H1 (cell line): ENCODE measurements around the gene PLXNB1.

Experiments
- BCL11A ChIP-seq, 2 experiments: IDR thresholded peaks; one replicate each; pipeline ENCODE4 v1.6.1; 2011; ENCODE audit warnings: low read depth in 2 of 2, low read length in 2 of 2, mild to moderate bottlenecking in 2 of 2
- EP300 ChIP-seq, 2 experiments: IDR thresholded peaks; 1 replicate in 1 of 2; 2 replicates in 1 of 2; pipeline ENCODE4 v1.6.1; 2011 to 2012; ENCODE audit warnings: low read depth in 2 of 2, low read length in 2 of 2, mild to moderate bottlenecking in 2 of 2, borderline replicate concordance in 1 of 2, inconsistent platforms in 1 of 2, moderate library complexity in 1 of 2
- SIN3A ChIP-seq, 2 experiments: IDR thresholded peaks in 1 of 2; conservative IDR thresholded peaks in 1 of 2; 2 replicates each; pipeline ENCODE4 v1.6.1; 2011 to 2012; ENCODE audit warnings: low read length in 2 of 2, improper control_type of control experiment in 1 of 2, low read depth in 1 of 2, mild to moderate bottlenecking in 1 of 2
- SP4 ChIP-seq: IDR thresholded peaks from 2 replicates; pipeline ENCODE4 v1.6.1; 2012; ENCODE audit warnings: low read length, inconsistent platforms
- SUZ12 ChIP-seq: fragments of 200-600 bp; sonication (generic); IDR thresholded peaks from 2 replicates; pipeline ENCODE4 v1.6.1; 2012; ENCODE audit warnings: mild to moderate bottlenecking, inconsistent platforms, low read length, moderate library complexity, mixed read lengths
- ZNF274 ChIP-seq: IDR thresholded peaks from 2 replicates; pipeline ENCODE4 v1.7.0; 2012; ENCODE audit warnings: low read length, borderline replicate concordance; ENCODE audit errors: extremely low read depth
- TF ChIP-seq, protein P1 (sequence below): IDR thresholded peaks from 2 replicates; pipeline ENCODE4 v1.6.1; 2011; ENCODE audit warnings: low read length, improper control_type of control experiment
- TF ChIP-seq, protein P2 (sequence below), 3 experiments: IDR thresholded peaks; 1 replicate in 2 of 3; 2 replicates in 1 of 3; pipeline versions ENCODE4 v1.5.1 to v1.6.1; 2011; ENCODE audit warnings: low read length in 3 of 3, mild to moderate bottlenecking in 3 of 3, inconsistent platforms in 2 of 3, low read depth in 1 of 3, moderate library complexity in 1 of 3; ENCODE audit not compliant: insufficient read depth in 1 of 3; ENCODE audit errors: control extremely low read depth in 1 of 3

DNA sequence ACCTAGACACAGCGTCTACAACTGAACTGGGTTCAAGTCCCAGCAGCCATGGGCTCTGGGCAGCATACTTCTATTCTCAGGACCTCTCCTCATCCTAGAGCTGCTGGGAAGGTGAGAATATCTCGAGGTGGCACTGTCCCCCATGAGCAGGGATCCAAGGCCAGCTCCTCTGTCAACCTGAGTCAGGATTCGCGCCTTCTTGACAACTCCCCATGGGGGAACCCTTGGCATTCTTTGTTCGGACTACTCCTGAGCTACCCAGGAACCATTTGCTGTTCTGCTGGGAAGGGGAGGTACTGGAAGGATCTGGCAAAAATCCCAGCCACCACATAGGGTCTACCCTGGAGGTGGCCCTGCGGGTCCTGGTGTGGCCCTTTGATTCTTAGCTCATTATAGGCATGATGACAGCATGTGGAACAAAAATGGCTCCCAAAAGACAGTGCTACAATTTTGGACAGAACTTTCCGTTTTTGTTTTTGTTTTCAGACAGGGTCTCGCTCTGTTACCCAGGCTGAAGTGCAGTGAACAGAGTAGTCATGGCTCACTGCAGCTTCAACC lies 22.3 kb downstream of the PLXNB1 start:
- TF ChIP-seq, protein P1, sequence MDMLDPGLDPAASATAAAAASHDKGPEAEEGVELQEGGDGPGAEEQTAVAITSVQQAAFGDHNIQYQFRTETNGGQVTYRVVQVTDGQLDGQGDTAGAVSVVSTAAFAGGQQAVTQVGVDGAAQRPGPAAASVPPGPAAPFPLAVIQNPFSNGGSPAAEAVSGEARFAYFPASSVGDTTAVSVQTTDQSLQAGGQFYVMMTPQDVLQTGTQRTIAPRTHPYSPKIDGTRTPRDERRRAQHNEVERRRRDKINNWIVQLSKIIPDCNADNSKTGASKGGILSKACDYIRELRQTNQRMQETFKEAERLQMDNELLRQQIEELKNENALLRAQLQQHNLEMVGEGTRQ: no peak
- TF ChIP-seq, protein P2, sequence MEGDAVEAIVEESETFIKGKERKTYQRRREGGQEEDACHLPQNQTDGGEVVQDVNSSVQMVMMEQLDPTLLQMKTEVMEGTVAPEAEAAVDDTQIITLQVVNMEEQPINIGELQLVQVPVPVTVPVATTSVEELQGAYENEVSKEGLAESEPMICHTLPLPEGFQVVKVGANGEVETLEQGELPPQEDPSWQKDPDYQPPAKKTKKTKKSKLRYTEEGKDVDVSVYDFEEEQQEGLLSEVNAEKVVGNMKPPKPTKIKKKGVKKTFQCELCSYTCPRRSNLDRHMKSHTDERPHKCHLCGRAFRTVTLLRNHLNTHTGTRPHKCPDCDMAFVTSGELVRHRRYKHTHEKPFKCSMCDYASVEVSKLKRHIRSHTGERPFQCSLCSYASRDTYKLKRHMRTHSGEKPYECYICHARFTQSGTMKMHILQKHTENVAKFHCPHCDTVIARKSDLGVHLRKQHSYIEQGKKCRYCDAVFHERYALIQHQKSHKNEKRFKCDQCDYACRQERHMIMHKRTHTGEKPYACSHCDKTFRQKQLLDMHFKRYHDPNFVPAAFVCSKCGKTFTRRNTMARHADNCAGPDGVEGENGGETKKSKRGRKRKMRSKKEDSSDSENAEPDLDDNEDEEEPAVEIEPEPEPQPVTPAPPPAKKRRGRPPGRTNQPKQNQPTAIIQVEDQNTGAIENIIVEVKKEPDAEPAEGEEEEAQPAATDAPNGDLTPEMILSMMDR (IDR thresholded peaks at IDR 0.05; ENCODE audit: control extremely low read depth in 1 of 3, insufficient read depth in 1 of 3, low read depth in 1 of 3, low read length in 3 of 3): no peak
- TF ChIP-seq SIN3A (conservative IDR thresholded peaks at IDR 0.05 in 1 of 2, IDR thresholded peaks at IDR 0.05 in 1 of 2; ENCODE audit: low read depth in 1 of 2, low read length in 2 of 2) (no peak), EP300 (IDR thresholded peaks at IDR 0.05; ENCODE audit: borderline replicate concordance in 1 of 2, low read depth in 2 of 2, low read length in 2 of 2) (no peak), SUZ12 (no peak), SP4 (no peak), BCL11A (IDR thresholded peaks at IDR 0.05; ENCODE audit: low read depth in 2 of 2, low read length in 2 of 2) (no peak), ZNF274 (no peak)
